Hematopoietic multipotent progenitor cell treated with erythropoietin and hydrocortisone succinate and interleukin-3 and kit ligand, for 15 days (in vitro differentiated cells): Measurements from ENCODE around the gene CEBPZOS.

Experiments used
- DNase-seq: peaks from one replicate; pipeline ENCODE4 v3.0.0-alpha.2; 2015; ENCODE audit warnings: low spot score

The CEBPZOS gene

GRCh38 chr2:37196320-37197195 is at the start of gene CEBPZOS:
CEBPZOS (plus strand) TSS chr2:37196496; CDS start chr2:37199705, 3,209 bp downstream.
- peak; percentile 83 for DNase-seq

DNA sequence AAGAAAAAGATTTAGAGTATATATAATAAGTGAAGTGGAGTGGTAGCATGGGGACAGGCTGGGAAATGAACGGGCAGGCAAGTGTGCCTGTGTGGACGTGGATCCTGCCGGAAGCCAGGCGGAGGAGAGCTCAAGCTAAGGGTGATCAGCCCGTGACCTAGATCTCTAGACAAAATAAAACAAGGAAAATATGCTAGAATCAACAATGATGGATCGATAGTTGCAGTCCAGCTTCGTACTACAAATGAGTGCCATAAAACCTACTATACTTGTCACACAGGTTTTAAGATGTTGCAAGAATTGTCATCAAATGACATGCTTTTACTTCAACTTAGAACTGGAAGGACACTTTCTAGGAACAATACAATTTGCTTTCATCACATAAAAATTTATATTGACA is 48.0 kb upstream of the CEBPZOS start:
- no peak for DNase-seq

DNA sequence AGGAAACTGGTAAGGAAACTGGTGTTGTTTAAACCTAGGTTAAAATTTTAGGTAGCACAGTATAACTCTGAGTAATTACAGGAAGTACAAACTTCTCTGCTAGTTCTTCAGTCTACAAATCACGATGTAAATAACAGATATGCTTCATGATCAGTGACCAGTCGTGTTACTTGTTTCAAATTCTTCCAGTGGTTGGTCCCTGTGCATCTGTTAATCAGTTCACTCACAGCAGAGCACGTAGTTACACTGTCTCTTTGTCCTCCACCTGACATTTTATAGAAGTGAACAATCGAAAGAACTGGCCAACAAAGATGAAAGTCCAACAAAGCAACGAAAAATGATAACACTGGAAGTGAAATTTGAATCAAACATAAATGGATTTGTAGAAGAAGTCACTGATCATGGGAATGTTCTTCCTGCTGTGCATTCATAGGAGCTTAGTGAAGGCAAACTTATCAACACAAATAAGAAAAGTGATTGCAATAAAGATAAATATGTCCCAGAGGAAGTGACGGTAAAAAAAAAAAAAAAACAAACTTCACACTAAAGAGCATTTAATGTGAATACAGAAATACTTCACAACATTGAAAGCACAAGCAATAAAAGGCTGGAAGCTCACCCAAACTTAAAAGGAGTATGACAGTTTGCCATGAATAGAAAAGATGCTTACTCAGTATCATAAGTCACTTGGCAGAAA is 46.5 kb upstream of the CEBPZOS start:
- no peak for DNase-seq

- DNase-seq: no peak
Observed at GRCh38 chr2:37153224-37153623, 43.1 kb upstream of the CEBPZOS start.

DNA sequence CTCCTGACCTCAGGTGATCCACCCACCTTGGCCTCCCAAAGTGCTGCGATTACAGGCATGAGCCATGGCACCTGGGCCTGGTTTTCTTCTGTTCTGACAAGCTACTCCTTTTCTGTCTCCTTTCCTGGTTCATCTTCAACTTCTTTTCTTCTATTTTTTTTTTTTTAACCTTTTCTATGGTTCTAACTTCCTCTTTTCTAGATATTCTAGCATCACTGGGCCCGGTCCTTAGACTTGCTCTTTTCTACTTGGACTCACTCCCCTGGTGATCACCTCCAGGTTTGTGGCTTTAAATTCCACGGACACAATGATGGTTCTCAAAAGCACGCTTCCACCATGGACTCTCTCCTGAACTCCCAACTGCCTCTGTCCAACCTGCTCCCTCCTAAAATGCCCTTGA is 41.5 kb upstream of the CEBPZOS start:
- no peak for DNase-seq

DNA sequence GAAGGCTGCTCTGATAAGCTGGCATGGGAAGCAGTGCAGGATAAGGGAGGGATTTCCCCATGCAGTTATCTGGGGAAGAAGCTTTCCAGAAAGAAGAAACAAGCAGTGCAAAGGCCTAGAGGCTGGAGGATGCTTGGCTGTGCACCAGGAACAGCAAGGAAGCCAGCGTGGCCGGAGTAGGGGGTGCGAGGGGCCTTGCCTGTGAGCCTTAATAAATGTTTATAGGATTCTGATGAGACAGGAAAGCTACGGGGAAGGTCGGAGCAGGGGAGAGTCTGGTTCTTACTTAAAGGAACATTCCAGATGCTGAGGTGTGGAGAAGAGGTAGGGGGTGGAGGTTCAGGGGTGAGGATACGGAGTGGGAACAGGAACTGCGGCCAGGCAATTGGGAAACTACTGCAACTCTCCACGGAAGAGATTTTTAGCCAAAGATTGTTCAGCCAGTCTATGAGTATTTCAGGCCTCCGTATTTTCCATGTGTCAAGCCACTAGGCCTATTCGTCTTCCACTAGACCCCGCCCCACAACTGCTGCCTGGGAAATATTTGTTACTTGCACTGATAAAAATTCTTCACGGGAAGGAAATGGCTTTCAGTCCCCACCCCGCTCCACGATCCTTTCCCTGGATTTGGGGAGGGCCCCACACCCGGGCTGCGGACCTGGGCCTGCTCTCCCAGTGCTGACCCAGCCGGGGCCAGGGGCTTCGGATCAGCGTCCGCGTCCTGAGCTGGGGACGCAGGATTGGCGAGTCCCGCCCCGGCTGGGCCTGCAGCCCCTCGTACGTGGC is 40.0 kb upstream of the CEBPZOS start:
- DNase-seq: peak; percentile 24

GRCh38 chr2:37156857-37157714 is 39.2 kb upstream of the CEBPZOS start, which contains the start of gene EIF2AK2:
EIF2AK2 (minus strand) TSS chr2:37156980; CDS start chr2:37147806, 9,174 bp downstream.
- DNase-seq: peak; percentile 76

GRCh38 chr2:37164757-37165156 is 31.5 kb upstream of the CEBPZOS start:
- DNase-seq: no peak

- no peak for DNase-seq
Observed at GRCh38 chr2:37167636-37168180, 28.6 kb upstream of the CEBPZOS start.

DNA sequence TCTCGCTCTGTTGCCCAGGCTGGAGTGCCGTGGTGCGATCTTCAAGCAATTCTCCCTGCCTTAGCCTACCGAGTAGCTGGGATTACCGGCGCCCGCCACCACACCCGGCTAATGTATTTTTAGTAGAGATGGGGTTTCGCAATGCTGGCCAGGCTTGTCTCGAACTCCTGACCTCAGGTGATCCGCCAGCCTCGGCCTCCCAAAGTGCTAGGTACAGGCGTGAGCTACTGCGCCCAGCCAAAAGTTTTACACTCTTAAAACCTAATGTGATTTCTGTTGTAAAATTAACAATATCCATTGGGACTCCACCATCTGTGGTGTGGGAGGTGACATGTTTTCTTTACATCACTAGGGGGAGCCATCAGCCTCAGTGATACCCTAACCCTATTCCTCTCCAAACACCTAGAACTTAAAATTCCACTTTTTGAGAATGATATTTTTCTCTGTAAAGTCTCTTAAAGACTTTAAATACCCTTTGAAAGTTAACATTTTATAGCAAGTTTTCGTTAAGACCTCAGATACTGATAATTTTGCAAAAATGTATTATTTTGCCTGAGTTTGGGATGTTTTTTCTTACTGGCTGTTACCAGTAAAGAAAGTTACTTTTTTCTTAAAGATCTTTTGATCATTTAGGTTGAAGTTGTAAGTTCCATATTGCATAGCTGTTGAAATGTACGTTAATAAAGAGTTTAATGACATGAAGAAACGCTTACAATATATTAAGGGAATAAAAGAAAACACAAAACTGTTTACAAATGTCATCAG is 27.9 kb upstream of the CEBPZOS start:
- peak; percentile 50 for DNase-seq

DNA sequence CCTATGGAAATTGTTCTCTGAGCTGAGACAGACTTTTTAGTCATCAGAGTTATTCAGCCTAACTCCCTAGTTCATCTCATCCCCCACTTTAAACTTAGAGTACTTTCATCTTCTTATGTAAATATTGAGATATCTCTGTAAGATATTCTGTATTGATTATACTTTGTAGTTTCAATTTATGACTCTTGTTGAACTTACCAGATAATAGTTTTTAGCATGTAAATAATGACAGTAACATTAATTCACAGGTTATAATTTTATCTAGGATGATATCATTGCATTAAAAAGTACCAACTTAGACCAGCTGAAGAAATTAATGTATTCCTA is 24.7 kb upstream of the CEBPZOS start:
- no peak for DNase-seq

DNA sequence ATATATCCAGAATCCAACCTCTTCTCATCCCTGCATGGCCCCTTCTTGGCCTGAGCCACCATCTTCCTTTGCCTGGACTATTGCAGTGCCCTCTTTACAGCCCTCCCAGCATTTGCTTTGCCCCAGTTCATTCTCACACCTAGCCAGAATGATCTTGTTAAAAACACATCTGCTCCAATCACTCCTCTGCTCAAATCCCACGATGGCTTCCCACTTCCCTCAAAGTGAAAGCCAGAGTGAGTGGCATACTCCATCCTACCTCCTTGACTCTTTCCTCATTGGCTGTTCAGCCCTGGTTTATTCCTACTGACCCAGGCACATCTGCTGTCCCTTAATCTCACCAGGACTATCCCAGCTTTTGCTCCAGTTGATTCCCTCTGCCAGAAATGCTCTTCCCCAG is 22.6 kb upstream of the CEBPZOS start:
- no peak for DNase-seq

- no peak for DNase-seq
Observed at GRCh38 chr2:37180006-37180639, 16.2 kb upstream of the CEBPZOS start.

- DNase-seq: no peak
Observed at GRCh38 chr2:37180640-37181039, 15.7 kb upstream of the CEBPZOS start.

DNA sequence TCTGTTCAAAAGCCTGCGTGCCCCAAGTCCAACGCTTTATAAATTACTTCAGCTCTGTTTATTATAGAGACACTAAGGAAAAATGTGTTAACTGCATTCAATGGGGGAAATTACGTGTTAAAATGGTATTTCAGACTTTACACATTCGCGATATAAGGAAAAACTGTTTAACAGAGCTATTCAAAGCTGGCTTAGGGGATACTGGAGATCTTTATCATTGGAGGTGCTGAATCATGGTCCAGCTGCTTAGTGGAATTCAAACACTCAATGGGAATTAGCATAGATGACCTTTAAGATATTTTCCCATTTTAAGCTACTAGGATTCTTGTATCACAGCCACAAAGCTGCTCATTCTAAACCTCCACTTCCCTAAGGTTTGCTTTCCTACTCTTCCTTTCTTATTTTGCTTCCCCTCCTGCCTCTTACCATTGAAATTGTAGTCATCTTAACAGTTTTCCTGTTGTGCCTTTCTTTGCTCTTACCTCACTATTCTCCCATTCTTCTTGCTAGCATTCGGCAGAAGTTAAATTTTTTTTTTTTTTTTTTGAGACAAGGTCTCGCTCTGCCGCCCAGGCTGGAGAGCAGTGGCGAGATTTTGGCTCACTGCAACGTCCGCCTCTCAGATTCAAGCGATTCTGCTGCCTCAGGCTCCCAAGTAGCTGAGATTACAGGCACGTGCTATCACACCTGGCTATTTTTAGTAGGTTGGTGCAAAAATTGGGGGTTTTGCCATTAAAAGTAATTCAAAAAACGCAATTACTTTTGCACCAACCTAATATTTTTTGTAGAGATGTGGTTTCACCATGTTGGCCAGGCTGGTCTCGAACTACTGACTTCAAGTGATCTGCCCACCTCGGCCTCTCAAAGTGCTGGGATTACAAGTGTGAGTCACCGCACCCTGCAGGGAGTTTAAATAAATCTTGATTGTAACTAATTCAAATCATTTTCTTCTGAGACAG is 14.3 kb upstream of the CEBPZOS start:
- DNase-seq: no peak

- DNase-seq: no peak
Observed at GRCh38 chr2:37188570-37188969, 7.7 kb upstream of the CEBPZOS start, which contains the start of gene SULT6B1. SULT6B1 (minus strand) TSS chr2:37188670; CDS start chr2:37188640, 30 bp downstream.

- DNase-seq: no peak
Observed at GRCh38 chr2:37189452-37190153, 6.7 kb upstream of the CEBPZOS start.

DNA sequence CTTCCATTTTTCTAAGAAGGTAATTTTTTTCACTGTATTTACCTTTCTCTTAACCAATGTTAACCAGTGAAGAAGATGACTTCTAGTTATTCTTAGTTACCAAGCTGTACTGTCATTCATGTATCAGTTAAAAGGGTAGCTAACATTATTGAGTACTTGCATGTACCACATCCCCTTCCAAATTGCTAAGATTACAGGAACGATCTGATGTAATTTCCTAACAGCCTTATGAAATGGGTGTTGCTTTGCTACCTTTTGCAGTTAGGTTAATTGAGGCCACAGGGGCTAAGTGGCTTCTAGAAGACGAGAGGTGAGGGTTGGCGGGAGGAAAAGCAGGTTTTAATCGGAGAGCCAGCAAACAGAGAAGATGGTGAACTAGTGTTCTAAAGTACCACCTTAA is 6.0 kb upstream of the CEBPZOS start:
- DNase-seq: no peak
